Chondrocyte (in vitro differentiated cells): ENCODE data around the gene MIS18BP1. TPM values are rescaled to one million over a fixed set of nuclear protein-coding genes. Genes with fewer than 3 reads are reported as not detected.
"Not testable (repeated sequence)": the region's sequence is repeated elsewhere in the genome, so short reads cannot be mapped to it uniquely, and the experiment has no call there.

ENCODE experiments used
- DNase-seq: peaks from one replicate; pipeline ENCODE4 v3.0.0; 2021; ENCODE audit warnings: mixed read lengths, low spot score
- H3K27ac Mint-ChIP-seq: one replicate; pipeline ENCODE4 v1.8.0; 2021; ENCODE audit warnings: mild to moderate bottlenecking, moderate library complexity, mixed read lengths; ENCODE audit not compliant: unreplicated experiment
- H3K27me3 Mint-ChIP-seq: 2 replicates; pipeline ENCODE4 v1.8.0; 2021; ENCODE audit warnings: low read depth, mixed read lengths
- H3K36me3 Mint-ChIP-seq: 2 replicates; pipeline ENCODE4 v1.8.0; 2021; ENCODE audit warnings: low read depth, mixed read lengths
- H3K4me1 Mint-ChIP-seq: 2 replicates; pipeline ENCODE4 v1.8.0; 2021; ENCODE audit warnings: low read depth, mild to moderate bottlenecking, mixed read lengths
- H3K4me3 Mint-ChIP-seq: one replicate; pipeline ENCODE4 v1.8.0; 2021; ENCODE audit warnings: mild to moderate bottlenecking, moderate library complexity, mixed read lengths; ENCODE audit not compliant: unreplicated experiment
- H3K9me3 Mint-ChIP-seq: 2 replicates; pipeline ENCODE4 v1.8.0; 2021; ENCODE audit warnings: low read depth, mixed read lengths
- CTCF ChIP-seq: fragments of 200-600 bp; sonication (generic); IDR thresholded peaks from 2 replicates; pipeline ENCODE4 v1.5.0; 2021; ENCODE audit warnings: antibody characterized with exemption, mild to moderate bottlenecking, moderate library complexity
- total RNA-seq: library from RNA; stranded (reverse); gene quantifications from 3 replicates; pipeline ENCODE4 v1.2.1, GENCODE V29; 2021

Gene MIS18BP1
- total RNA-seq, 1 donor from 2014 or later: 9.4 TPM

GRCh38 chr14:45222485-45223262, 30.3 kb downstream of the MIS18BP1 start:
- Mint-ChIP-seq H3K27me3 (no peaks in the 10 kb centered on the region), H3K4me3 (no peak overlapping the region), H3K36me3 (peaks cover 29% of the 10 kb centered on the region), H3K4me1 (no peaks in the 10 kb centered on the region), H3K9me3 (no peaks in the 10 kb centered on the region), H3K27ac (peak overlapping the region; percentile 6)
- DNase-seq: no peak
- TF ChIP-seq CTCF: no peak

DNA sequence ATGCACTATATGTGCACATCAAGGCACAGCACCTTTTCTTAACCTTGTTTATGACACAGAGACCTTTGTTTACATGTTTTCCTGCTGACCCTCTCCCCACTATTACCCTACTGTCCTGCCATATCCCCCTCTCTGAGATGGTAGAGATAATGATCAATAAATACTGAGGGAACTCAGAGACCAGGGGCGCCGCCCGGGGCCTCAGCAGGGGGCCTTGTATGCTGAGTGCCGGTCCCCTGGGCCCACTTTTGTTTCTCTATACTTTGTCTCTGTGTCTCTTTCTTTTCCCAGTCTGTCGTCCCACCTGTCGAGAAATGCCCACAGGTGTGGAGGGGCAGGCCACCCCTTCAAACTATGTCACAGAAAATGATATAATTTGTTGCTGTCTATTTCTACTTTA, 38.7 kb downstream of the MIS18BP1 start:
- not testable (repeated sequence) for H3K27me3 Mint-ChIP-seq, H3K4me1 Mint-ChIP-seq, H3K27ac Mint-ChIP-seq, H3K9me3 Mint-ChIP-seq, H3K4me3 Mint-ChIP-seq, DNase-seq
- peaks cover 12% of the 10 kb centered on the region for H3K36me3 Mint-ChIP-seq

- H3K27me3 Mint-ChIP-seq, H3K27ac Mint-ChIP-seq, H3K4me1 Mint-ChIP-seq, DNase-seq, H3K9me3 Mint-ChIP-seq, H3K4me3 Mint-ChIP-seq: not testable (repeated sequence)
- peaks cover 12% of the 10 kb centered on the region for H3K36me3 Mint-ChIP-seq
Measured at GRCh38 chr14:45213716-45214115, 39.3 kb downstream of the MIS18BP1 start.

GRCh38 chr14:45212231-45212630, 40.8 kb downstream of the MIS18BP1 start:
- H3K27ac Mint-ChIP-seq: no peak overlapping the region
- peaks cover 8% of the 10 kb centered on the region for H3K36me3 Mint-ChIP-seq
- H3K4me3 Mint-ChIP-seq: no peak overlapping the region

GRCh38 chr14:45211295-45211694, 41.7 kb downstream of the MIS18BP1 start:
- Mint-ChIP-seq H3K4me1 (peaks cover 8% of the 10 kb centered on the region), H3K4me3 (no peak overlapping the region), H3K36me3 (peaks cover 12% of the 10 kb centered on the region), H3K27ac (no peak overlapping the region), H3K27me3 (no peaks in the 10 kb centered on the region), H3K9me3 (no peaks in the 10 kb centered on the region)
- DNase-seq: no peak
- TF ChIP-seq CTCF: no peak

More at GRCh38 chr14:45212231-45212630, 40.8 kb downstream of the MIS18BP1 start:
- TF ChIP-seq CTCF: no peak
- Mint-ChIP-seq H3K9me3 (no peaks in the 10 kb centered on the region), H3K4me1 (peaks cover 8% of the 10 kb centered on the region), H3K27me3 (no peaks in the 10 kb centered on the region)
- DNase-seq: no peak

GRCh38 chr14:45210159-45210558, 42.8 kb downstream of the MIS18BP1 start:
- H3K4me3 Mint-ChIP-seq: no peak overlapping the region
- no peak for DNase-seq
- no peaks in the 10 kb centered on the region for H3K9me3 Mint-ChIP-seq
- peaks cover 8% of the 10 kb centered on the region for H3K4me1 Mint-ChIP-seq
- no peak for TF ChIP-seq CTCF
- H3K27me3 Mint-ChIP-seq: no peaks in the 10 kb centered on the region
- peaks cover 14% of the 10 kb centered on the region for H3K36me3 Mint-ChIP-seq
- H3K27ac Mint-ChIP-seq: no peak overlapping the region
